Effector memory CD8-positive, alpha-beta T cell (primary cell): Measurements from ENCODE around the gene GPR12.

Source experiments
- ATAC-seq: fragments of 150-1000 bp; cut with Tn5 transposase; replicated peaks from 2 replicates; pipeline ENCODE4 v1.10.0; 2021; ENCODE audit warnings: mild to moderate bottlenecking, moderate library complexity
- DNase-seq, 3 experiments: peaks; one replicate each; pipeline ENCODE4 v3.0.0; 2021
- H3K27ac Mint-ChIP-seq, 2 donors: one replicate each; pipeline ENCODE4 v1.8.0; 2022; ENCODE audit warnings: mild to moderate bottlenecking in 2 of 2, mixed read lengths in 2 of 2, moderate library complexity in 2 of 2
- H3K27me3 Mint-ChIP-seq, 2 donors: one replicate each; pipeline ENCODE4 v1.8.0; 2022; ENCODE audit warnings: mixed read lengths in 2 of 2
- H3K36me3 Mint-ChIP-seq: one replicate; pipeline ENCODE4 v1.8.0; 2022; ENCODE audit warnings: mild to moderate bottlenecking, moderate library complexity, mixed read lengths; ENCODE audit not compliant: insufficient read depth
- H3K4me1 Mint-ChIP-seq, 2 donors: one replicate each; pipeline ENCODE4 v1.8.0; 2022; ENCODE audit warnings: low read depth in 2 of 2, mixed read lengths in 2 of 2
- H3K4me3 Mint-ChIP-seq, 2 donors: one replicate each; pipeline ENCODE4 v1.8.0; 2022; ENCODE audit warnings: mild to moderate bottlenecking in 2 of 2, mixed read lengths in 2 of 2, moderate library complexity in 2 of 2
- H3K9me3 Mint-ChIP-seq, 2 donors: one replicate each; pipeline ENCODE4 v1.8.0; 2022; ENCODE audit warnings: mixed read lengths in 2 of 2
- total RNA-seq, 9 experiments: gene quantifications; one replicate each; lab custom pipeline; 2026; lab: John Stamatoyannopoulos, UW

GPR12 gene, protein sequence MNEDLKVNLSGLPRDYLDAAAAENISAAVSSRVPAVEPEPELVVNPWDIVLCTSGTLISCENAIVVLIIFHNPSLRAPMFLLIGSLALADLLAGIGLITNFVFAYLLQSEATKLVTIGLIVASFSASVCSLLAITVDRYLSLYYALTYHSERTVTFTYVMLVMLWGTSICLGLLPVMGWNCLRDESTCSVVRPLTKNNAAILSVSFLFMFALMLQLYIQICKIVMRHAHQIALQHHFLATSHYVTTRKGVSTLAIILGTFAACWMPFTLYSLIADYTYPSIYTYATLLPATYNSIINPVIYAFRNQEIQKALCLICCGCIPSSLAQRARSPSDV
- total RNA-seq = 0 to 0.07 (median 0) reads per million in 9 experiments

DNA sequence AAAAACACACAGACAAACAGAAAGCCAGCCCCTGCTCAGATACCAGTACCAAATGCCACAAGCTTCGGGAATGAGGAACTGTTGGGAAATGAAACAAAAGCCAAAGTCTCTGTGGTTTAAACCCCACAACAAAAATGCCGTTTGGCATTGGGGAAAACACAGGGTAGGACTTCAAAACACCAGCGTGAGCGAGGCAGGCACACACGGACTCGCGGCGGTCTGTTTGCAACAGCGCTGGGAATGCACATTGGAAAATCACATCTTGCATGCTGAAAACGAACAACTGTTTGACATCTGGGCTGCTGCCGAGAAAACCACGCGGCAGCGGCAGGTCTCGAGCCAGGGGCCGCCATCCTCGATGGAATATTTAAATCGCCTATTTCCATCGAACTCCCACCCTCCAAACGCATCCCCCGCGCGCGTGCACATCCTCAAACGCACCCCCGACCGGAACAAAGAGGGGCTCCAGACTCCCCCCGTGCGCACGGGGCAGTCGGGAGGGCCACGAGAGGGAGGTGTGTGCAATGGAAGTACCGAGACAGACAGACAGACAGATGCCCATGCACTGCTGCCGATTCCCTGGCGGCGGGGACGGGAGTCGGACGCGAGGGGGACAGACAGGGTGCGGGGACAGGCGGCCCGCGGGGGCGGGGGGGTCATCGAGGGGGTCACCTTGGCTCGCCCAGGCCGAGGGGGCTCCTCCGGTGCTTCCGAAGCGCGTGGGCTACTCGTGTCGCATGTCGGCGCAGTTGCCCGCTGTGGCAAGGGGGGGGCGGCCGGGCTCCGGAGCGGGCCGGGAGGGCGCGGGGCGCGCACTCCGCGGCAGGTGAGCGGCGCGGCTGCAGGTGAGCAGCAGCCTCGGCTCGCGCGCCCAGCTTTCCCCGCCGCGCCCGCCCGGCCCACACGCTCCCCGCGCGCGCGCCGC lies at the start of gene GPR12:
Gene GPR12, minus strand, starts transcription at position 880 of the 925 bp plus-strand sequence. CDS start 959 bp downstream, outside the sequence.
- peak; percentile 10 for ATAC-seq
- peaks cover 0 to 17% of the 10 kb centered on the region in 2 donors for H3K4me1 Mint-ChIP-seq
- H3K27me3 Mint-ChIP-seq = peaks cover 69 to 77% of the 10 kb centered on the region in 2 donors
- DNase-seq = no peak
- H3K36me3 Mint-ChIP-seq = no peaks in the 10 kb centered on the region
- no peaks in the 10 kb centered on the region for H3K9me3 Mint-ChIP-seq
- H3K4me3 Mint-ChIP-seq = peak within 1 kb of the TSS; percentile 66 to 80
- H3K27ac Mint-ChIP-seq = no peak within 1 kb of the TSS

DNA sequence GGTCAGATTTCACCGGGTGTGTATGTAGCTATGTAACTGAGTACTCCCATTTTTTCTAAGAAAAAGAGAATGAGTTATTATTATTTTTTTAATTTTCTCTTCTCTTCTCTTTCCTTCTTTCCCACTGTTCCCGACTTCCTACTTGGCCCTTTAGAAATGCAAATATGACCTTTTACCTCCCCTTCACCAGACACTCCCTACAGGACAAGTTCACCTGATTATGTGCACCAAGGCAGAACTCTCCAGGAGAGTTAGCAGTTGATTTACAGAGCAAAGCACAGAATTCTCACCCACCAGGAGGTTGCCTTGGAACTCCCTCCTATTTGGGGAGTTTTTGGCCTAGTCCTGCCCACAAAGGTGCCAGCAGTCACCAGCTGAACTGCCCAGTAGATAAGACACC lies 49.5 kb upstream of the GPR12 start:
- H3K27ac Mint-ChIP-seq = no peak overlapping the region
- no peak for ATAC-seq

DNA sequence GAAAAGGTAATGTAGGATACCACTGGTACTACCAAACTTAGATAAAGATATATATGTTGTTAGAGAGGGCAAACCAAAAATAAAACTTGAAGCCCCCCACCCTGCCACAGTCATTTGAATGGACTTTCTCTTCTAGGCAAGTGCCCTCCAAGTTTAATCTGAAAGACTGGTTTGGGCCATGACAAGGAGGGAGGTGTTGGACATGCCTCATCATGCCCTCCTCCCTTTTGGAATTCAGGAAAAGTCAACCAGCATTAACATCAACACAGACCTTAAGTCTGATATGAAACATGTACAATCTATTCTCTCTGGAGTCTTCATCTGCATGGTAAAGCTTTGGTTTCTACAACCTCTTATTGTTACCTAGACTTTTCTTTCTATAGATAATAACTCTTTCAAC lies 46.3 kb upstream of the GPR12 start:
- H3K9me3 Mint-ChIP-seq = no peaks in the 10 kb centered on the region
- no peak overlapping the region for H3K27ac Mint-ChIP-seq
- H3K36me3 Mint-ChIP-seq = peaks cover 4% of the 10 kb centered on the region
- ATAC-seq = no peak
- H3K27me3 Mint-ChIP-seq = peaks cover 50 to 61% of the 10 kb centered on the region in 2 donors
- DNase-seq = no peak
- no peak overlapping the region for H3K4me3 Mint-ChIP-seq
- H3K4me1 Mint-ChIP-seq = no peaks in the 10 kb centered on the region

More for the DNA sequence above, 49.5 kb upstream of the GPR12 start:
- Mint-ChIP-seq H3K4me3 (no peak overlapping the region), H3K36me3 (peaks cover 4% of the 10 kb centered on the region), H3K9me3 (no peaks in the 10 kb centered on the region), H3K4me1 (no peaks in the 10 kb centered on the region), H3K27me3 (peaks cover 51 to 57% of the 10 kb centered on the region in 2 donors)
- DNase-seq = no peak

DNA sequence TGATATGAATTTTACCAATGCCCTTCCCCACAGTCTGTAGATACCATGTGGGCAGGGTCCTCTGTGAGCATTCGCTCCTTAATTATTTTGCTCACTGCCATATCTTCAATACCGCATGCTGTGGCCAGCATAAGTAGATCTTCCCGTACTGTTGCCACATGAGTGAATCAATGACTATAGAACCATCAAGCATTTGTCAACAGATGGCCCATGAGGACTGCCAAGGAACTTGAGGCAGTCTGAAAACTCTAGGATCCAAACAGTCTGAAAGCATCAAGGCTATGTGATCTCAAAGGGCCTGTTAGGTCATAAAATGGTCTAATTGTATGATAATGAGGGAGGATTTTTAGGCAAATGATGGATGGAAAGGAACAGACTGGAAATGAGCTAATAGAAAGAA lies 27.4 kb upstream of the GPR12 start:
- H3K9me3 Mint-ChIP-seq = no peaks in the 10 kb centered on the region
- H3K4me3 Mint-ChIP-seq = no peak overlapping the region
- peak overlapping the region in 1 of 2 donors; percentile 3 for H3K27ac Mint-ChIP-seq
- ATAC-seq = no peak
- peaks cover 6% of the 10 kb centered on the region for H3K36me3 Mint-ChIP-seq
- DNase-seq = no peak
- peaks cover 10 to 13% of the 10 kb centered on the region in 2 donors for H3K4me1 Mint-ChIP-seq
- peaks cover 26 to 34% of the 10 kb centered on the region in 2 donors for H3K27me3 Mint-ChIP-seq

DNA sequence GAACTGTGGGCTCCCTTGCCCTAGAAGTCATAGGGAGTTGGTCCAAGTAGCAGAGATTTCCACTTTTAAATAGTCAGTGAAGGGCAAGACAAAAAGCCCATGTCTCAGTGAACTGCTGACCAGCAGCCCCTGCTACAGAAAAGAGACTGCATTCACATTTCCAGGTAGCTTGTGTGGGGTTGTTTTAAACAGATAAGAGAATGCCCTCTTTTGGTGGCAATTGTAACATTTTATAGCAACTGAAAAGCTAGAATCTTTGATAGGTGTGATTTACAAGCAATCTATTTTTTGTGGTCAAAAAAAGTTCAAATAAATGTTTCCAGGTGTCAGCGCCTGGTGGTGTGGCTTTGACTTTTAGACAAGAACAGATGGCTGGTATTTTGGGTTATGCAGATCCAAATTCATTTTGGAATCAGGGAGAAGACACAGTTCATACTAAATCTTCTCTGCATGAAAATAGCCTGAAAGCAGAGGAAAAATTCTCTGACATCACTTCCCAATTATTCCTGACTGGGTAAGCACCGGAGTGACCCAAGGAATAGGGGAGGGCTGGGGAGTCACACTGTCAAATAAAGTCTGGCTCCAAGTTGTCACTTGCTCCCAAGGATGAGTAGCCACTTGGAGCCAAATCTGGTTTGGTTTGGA lies 26.2 kb upstream of the GPR12 start:
- H3K4me3 Mint-ChIP-seq = peak overlapping the region; percentile 73 to 76
- H3K27ac Mint-ChIP-seq = peak overlapping the region in 1 of 2 donors; percentile 91

DNA sequence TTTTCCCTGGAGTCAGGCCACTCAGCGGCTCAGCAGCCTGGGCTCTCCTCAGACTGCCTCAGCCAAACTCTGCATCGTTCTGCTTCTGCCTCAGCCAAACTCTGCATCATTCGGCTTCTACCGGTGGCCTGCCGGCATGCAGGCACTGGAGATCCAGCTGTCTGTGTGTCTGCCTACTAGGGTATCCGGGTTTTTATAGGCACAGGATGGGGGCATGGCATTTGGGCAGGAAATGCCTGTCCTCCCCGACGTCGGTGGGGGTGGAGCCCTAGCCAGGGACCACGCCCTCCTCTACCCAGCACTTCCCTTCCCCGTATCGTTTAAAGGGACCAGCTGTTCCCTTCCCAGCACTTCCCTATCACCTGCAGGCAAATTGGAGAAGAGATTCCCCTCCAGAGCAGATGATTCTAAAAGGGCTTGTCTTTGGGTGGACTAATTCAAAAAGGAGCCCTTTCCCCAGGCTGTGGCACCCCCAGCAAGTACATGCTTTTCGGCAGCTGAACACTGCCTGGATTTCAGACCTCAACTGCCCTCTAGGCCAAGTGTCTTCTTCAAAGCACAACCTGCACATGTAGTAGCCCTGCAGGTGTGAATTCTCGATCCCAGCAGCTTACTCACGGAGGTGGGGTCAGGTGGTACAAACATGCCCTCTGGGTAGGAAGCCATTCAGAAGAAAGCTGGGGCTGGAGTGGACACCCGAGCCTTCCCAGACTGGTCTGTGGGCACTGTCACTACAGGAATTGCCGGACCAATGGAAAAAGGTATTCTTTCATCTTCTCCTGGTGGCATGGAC lies 25.4 kb upstream of the GPR12 start:
- H3K27ac Mint-ChIP-seq = peak overlapping the region; percentile 77 to 91
- no peaks in the 10 kb centered on the region for H3K9me3 Mint-ChIP-seq
- peaks cover 11 to 22% of the 10 kb centered on the region in 2 donors for H3K27me3 Mint-ChIP-seq
- peak; percentile 48 to 52 (median 49) for DNase-seq
- peaks cover 6% of the 10 kb centered on the region for H3K36me3 Mint-ChIP-seq
- H3K4me1 Mint-ChIP-seq = peaks cover 10 to 13% of the 10 kb centered on the region in 2 donors
- ATAC-seq = peak; percentile 90
- peak overlapping the region; percentile 73 to 76 for H3K4me3 Mint-ChIP-seq

More for the DNA sequence above, 26.2 kb upstream of the GPR12 start:
- peaks cover 10 to 13% of the 10 kb centered on the region in 2 donors for H3K4me1 Mint-ChIP-seq
- peaks cover 6% of the 10 kb centered on the region for H3K36me3 Mint-ChIP-seq
- no peaks in the 10 kb centered on the region for H3K9me3 Mint-ChIP-seq
- DNase-seq (no peak), ATAC-seq (no peak)
- H3K27me3 Mint-ChIP-seq = peaks cover 19 to 22% of the 10 kb centered on the region in 2 donors

DNA sequence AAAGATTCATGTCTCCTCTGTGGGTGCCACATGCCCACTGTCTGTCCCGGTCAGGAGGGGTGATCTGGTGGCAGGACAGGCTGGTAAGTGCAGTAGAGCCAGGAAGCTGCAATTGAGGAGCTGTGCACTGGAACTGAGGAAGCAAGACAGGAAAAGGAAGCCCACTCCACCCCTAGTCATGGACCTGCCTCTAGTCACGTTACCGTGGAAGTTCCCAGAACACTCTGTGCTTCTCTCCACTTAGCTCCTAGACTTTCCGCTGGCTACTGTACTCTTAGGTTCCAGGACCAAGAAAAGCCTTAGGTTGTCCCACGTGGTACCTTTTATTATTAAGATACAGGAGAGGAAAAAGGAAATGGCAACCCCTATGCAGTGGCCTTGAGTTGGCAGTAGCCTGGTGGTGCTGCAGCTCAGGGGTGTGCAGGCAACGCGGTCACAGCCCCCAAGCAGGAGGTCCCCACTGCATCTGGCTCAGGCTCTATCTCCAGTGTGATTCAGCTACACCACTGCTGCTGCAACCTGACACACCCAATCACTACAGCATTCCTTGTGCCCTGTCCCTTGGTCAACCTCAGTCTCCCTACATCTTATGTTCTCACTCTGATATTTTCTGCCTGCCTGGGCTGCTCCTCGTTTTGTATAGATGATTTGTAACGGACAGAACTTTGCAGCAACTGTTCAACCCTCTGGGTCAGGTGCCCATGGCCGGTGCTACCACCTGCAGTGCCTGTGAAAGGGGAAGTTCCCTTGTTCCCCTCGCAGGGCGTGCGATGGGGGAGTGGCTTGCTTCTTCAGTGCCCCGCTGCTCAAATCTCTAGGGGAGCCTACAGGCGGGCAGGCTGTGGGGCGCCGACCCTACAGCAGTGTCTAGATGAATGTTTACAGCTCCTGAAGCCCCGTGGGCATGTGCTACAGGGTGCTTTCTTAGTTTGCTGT lies 24.4 kb upstream of the GPR12 start:
- peak in 2 of 3 experiments; percentile 5 for DNase-seq
- H3K27me3 Mint-ChIP-seq = peaks cover 15 to 29% of the 10 kb centered on the region in 2 donors
- H3K27ac Mint-ChIP-seq = peak overlapping the region; percentile 77 to 91
- ATAC-seq = peak; percentile 68
- H3K4me1 Mint-ChIP-seq = peaks cover 10 to 13% of the 10 kb centered on the region in 2 donors
- H3K4me3 Mint-ChIP-seq = peak overlapping the region; percentile 73 to 76
- H3K9me3 Mint-ChIP-seq = no peaks in the 10 kb centered on the region
- H3K36me3 Mint-ChIP-seq = peaks cover 6% of the 10 kb centered on the region

DNA sequence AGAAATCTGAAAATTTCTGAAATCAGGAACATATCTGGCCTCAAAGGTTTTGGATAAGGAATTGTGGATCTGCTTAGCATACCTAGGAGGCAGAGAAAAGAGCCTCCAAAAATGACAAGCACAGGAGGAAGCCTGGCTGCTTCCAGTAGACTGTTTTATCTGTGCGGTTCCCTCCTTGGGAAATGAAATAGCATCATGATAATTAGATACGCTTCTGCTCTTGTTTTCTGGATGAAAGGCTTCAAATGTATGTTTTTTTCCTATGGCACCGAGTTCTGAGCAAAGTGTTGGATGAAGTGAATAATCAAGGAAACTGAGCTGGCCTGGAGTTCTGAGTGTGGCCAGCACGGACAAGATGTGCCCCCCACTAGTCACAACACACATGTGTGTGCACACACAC lies 19.8 kb upstream of the GPR12 start:
- no peak for ATAC-seq
- H3K9me3 Mint-ChIP-seq = no peaks in the 10 kb centered on the region
- DNase-seq = no peak
- H3K27ac Mint-ChIP-seq = no peak overlapping the region
- H3K27me3 Mint-ChIP-seq = peaks cover 13 to 29% of the 10 kb centered on the region in 2 donors
- H3K4me3 Mint-ChIP-seq = no peak overlapping the region
- H3K36me3 Mint-ChIP-seq = peaks cover 3% of the 10 kb centered on the region
- H3K4me1 Mint-ChIP-seq = peaks cover 4 to 5% of the 10 kb centered on the region in 2 donors

DNA sequence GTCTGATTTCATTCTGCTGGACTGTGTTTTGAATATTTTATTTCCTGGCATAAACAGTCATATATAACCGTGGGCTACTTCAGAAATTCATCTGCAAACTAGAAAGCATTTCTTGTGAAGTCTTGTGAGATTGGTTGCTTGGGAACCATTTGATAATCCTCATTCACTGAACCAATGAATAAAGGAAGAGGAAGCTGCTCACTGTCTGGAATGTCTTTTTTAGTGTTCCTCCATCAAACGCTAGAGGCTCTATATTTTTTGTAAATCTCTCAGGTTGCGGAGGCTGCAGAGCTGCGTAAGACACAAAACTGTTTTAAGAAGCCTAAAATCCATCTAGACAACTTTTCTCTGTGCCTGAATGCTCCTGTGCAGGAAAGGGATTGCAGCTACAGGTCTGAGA lies 18.7 kb upstream of the GPR12 start:
- Mint-ChIP-seq H3K27me3 (peaks cover 13 to 29% of the 10 kb centered on the region in 2 donors), H3K4me3 (no peak overlapping the region), H3K36me3 (no peaks in the 10 kb centered on the region), H3K9me3 (no peaks in the 10 kb centered on the region), H3K27ac (no peak overlapping the region), H3K4me1 (no peaks in the 10 kb centered on the region)
- ATAC-seq (no peak), DNase-seq (no peak)

DNA sequence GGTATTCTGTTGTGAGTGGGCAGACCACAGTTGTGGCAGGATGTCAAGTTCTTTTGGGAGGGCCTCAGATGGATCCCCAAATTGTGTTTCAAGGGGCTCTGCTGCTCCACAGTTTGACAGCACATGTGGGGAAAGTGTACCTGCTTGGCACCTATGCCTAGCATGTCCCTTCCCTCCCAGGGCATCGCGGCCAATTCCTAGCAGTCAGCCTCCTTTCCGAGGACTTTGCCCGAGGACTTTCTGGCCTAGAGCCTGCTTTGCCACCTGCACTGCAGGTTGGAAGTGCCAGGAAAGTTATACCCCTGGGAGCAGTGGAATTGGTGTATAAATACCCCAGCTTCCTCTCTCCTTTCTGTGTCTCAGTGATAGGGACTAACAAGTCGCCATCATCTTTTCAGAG lies 11.9 kb upstream of the GPR12 start:
- Mint-ChIP-seq H3K27me3 (peaks cover 6 to 37% of the 10 kb centered on the region in 2 donors), H3K4me3 (no peak overlapping the region), H3K4me1 (no peaks in the 10 kb centered on the region), H3K27ac (no peak overlapping the region), H3K9me3 (no peaks in the 10 kb centered on the region), H3K36me3 (no peaks in the 10 kb centered on the region)
- no peak for DNase-seq
- ATAC-seq = no peak

DNA sequence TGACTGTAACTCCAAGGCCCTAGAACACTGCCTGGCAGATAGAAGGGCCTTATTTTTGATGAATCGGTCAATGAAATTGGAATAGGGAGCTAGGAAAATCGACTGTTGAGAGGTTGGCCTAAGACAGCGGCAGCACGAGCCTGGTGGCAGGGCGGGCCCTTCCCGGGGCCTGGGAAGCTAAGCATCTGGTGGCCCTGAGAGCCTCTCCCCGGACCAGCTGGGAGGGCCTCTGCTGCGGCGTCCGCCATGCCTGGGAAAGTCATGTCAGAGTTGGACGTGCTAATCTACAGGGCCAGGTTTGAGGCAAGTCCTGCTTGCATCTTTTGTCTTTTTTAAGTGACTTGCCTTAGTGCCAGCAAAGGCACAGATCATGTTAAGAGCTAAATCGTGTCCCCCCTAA lies 11.2 kb upstream of the GPR12 start:
- Mint-ChIP-seq H3K36me3 (no peaks in the 10 kb centered on the region), H3K9me3 (no peaks in the 10 kb centered on the region), H3K4me3 (no peak overlapping the region), H3K27me3 (peaks cover 6 to 41% of the 10 kb centered on the region in 2 donors), H3K27ac (no peak overlapping the region), H3K4me1 (no peaks in the 10 kb centered on the region)
- ATAC-seq = no peak
- no peak for DNase-seq
